Tibial nerve (tissue), 3 donors: ENCODE measurements around the gene LRRTM3.

ENCODE experiments used
- POLR2A ChIP-seq, 2 donors: fragments of 450-650 bp; IDR thresholded peaks; one replicate each; pipeline ENCODE4 v1.6.1; 2017; ENCODE audit warnings: antibody characterized with exemption in 2 of 2, mild to moderate bottlenecking in 2 of 2, moderate library complexity in 2 of 2
- TF ChIP-seq, protein P1 (sequence below), 5 experiments: fragments of 200-600 bp in 3 of 5; fragments of 450-650 bp in 2 of 5; sonication (generic) in 3 of 5; IDR thresholded peaks; one replicate each; pipeline ENCODE4 v1.5.1; 2016 to 2019; ENCODE audit warnings: antibody characterized with exemption in 5 of 5, mild to moderate bottlenecking in 3 of 5, moderate library complexity in 2 of 5

DNA sequence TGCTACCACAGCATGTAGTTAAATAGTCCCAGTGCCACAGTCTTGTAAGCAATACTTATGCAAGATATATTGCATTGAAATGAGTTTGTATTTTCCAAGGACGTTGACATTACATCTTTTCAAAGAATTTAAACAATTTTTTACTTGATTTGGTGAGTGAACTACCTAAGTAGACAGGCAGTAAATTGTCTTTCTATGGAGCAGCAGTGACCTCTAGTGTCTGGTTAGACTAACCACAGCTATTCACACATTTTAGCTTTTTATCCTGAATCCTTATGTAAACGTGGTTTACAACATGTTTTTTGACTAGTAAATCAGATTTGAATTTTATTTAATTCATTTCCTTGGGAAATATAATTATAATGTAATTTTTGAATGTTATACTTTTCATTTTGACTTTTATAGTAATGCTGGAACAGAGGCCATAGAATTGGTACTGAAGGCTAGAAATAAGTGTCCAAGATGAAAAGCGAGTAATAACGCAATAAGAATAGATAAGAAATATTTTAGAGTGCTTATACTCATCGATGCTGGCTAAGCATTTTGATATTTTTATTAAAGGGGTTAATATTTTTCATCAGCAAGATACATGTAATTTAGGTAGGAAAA, 5.6 kb downstream of the LRRTM3 start:
- TF ChIP-seq, protein P1, sequence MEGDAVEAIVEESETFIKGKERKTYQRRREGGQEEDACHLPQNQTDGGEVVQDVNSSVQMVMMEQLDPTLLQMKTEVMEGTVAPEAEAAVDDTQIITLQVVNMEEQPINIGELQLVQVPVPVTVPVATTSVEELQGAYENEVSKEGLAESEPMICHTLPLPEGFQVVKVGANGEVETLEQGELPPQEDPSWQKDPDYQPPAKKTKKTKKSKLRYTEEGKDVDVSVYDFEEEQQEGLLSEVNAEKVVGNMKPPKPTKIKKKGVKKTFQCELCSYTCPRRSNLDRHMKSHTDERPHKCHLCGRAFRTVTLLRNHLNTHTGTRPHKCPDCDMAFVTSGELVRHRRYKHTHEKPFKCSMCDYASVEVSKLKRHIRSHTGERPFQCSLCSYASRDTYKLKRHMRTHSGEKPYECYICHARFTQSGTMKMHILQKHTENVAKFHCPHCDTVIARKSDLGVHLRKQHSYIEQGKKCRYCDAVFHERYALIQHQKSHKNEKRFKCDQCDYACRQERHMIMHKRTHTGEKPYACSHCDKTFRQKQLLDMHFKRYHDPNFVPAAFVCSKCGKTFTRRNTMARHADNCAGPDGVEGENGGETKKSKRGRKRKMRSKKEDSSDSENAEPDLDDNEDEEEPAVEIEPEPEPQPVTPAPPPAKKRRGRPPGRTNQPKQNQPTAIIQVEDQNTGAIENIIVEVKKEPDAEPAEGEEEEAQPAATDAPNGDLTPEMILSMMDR (IDR thresholded peaks at IDR 0.05): peak; percentile 51 to 71 (median 70)
- no peak for TF ChIP-seq POLR2A (IDR thresholded peaks at IDR 0.05)
